ENCODE results near the gene FKBP4.

DNA sequence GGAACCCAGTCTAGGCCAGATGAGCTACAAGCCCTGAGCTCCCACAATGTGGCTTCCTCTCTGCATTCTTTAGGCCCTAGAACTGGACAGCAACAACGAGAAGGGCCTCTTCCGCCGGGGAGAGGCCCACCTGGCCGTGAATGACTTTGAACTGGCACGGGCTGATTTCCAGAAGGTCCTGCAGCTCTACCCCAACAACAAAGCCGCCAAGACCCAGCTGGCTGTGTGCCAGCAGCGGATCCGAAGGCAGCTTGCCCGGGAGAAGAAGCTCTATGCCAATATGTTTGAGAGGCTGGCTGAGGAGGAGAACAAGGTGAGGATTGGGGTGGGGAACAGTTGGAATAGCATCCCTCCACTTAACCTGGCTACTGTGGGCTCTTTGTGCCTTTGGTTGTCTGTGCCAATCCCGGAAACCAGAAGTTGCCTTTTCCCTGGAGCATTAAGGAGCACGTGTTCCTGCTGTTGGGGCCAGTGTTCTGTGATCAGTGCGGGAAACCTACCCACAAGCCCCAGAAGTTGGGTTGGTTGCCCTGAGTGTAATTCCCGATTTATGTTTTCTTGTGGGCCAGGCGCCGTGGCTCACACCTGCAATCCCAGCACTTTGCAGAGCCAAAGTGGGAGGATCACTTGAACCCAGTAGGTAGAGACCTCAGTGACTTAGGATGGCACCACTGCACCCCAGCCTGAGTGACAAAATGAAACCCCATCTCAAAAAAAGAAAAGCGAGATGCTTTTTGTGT, 6.4 kb downstream of the FKBP4 start:
- no peak for TF ChIP-seq POLR2A (IDR thresholded peaks at IDR 0.05; ENCODE audit: low read depth, low read length)
- TF ChIP-seq TAF1 (IDR thresholded peaks at IDR 0.05; ENCODE audit: borderline replicate concordance, low read depth, low read length): no peak
- no peak for TF ChIP-seq POLR2AphosphoS5 (IDR thresholded peaks at IDR 0.05; ENCODE audit: low read depth, low read length)

Measured in GM12892 (cell line).